Caki2 (cell line): ENCODE measurements around the gene DMBX1. TPM values are rescaled to one million over a fixed set of nuclear protein-coding genes. Genes with fewer than 3 reads are reported as not detected.

Experiments used
- DNase-seq: peaks from one replicate; pipeline ENCODE4 v3.0.0-alpha.2; 2015; ENCODE audit warnings: low read depth
- in situ Hi-C: cut with HindIII; loops from 2 replicates; pipeline ENCODE4 v1.10.0; 2016; ENCODE audit warnings: low sequenced_read_pairs, low pct_unique_long_range_greater_than_20kb, mixed read lengths
- total RNA-seq: library from RNA; depleted of rRNA; stranded (reverse); fragments of >200 nt; shearing (Covaris generic); gene quantifications from 2 replicates; pipeline ENCODE4 v1.2.3, GENCODE V29; 2014; ENCODE audit warnings: low replicate concordance

DMBX1 gene
- total RNA-seq, 1 experiment from 2014 or later: not detected

DNA sequence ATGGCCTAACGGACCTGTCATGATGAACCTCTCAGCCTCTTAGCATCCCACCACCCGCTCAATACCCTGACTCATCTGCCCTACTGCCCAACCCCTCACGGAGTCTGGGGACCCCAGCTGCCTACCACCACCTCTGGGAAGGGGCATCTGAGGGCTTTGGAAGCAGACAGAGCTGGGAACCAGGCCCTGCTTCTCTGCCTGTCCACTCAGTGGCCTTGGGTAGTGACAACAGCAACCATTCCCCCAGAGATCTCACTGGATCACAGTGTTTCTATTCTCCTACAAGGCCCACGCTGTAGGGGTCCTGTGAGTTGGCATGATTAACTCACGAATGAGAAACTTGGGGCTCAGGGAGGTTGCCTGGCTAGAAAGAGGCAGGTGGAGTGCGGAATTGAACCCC lies 32.5 kb upstream of the DMBX1 start:
- in situ Hi-C loops: no loop called here
- no peak for DNase-seq

- DNase-seq: no peak
- in situ Hi-C loops: no loop called here
These were observed 31.4 kb upstream of the DMBX1 start for GRCh38 chr1:46458190-46458589.

DNA sequence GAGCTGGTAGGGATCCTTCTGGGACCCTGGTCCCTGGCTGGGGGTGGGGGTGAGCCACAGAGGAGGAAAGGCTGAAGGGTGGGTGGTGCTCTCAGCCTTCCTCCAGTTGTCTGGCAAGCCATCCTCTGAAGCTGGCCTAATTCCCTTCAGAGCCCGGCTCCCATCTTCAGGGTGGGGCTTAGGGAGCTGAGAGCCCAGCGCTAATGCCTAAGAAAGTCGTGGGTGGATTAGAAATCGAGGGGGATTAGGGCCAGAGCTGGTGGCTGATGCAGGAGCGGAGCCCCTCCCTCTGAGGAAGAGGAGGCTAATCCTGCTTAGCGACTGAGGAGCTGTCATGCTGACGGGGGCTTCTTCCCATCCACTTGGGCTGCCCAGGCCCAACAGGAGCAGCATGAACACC lies 30.8 kb upstream of the DMBX1 start:
- in situ Hi-C loops: no loop called here
- DNase-seq: no peak

DNA sequence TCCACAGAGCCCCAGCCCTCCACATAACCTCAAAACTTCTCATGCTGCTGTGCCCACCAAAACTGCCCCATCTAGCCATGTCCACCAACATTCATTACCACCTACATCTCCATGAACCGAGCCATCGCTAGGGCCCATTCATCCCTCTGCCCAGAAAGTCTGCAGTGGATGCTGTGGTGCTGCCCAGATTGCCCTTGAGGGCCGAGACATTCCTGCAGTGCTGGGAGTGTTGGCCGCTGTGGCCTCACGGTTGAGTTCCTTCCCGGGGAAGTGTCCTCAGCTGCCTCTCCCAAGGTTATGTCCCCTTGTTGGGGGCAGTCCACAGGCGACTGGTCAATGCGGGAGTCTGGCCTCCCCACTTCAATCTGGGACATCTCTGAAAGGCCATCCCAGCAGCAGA lies 30.3 kb upstream of the DMBX1 start:
- no peak for DNase-seq
- in situ Hi-C loops: no loop called here

DNA sequence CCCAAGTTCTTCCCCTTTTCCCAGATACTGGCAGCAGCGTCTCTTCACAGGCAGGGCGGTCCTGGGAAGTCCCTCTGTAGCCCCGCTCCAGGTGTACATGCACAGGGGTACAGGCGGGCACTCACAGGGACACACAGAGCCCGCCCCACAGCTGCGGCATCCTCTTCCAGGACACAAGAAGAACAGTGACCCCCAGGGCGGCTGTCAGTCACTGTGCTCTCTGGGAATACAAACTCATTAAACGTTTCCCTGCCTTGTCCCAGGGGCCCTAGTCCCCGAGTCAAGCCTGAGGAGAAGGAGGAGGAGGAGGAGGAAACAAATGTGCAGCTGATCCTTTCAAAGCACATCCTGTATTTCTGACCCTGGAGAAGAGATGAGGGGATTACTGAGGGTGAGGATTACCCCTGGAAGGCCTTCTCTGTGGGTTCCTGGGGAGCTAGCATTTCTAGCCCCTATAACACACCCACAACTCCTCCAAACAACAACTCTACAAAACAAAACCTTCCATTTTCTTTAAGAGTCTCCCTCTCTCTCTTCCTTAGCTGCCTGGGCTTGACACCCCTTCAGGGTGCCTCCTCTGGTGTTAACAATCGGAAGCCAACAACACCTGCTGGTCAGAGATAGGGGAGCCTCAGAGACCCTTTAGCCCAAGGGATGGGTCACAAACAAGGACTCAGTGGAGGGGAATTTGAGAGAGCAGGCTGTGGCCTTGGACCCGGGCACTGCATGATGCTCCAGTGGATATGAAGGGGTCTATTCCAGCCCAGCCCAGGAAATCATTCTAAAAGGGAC lies 28.4 kb upstream of the DMBX1 start:
- no peak for DNase-seq
- in situ Hi-C loops: no loop called here

GRCh38 chr1:46461809-46462448 lies 27.7 kb upstream of the DMBX1 start:
- no peak for DNase-seq
- in situ Hi-C loops: no loop called here

GRCh38 chr1:46464013-46464548 lies 25.6 kb upstream of the DMBX1 start:
- DNase-seq: no peak
- in situ Hi-C loops: no loop called here

DNA sequence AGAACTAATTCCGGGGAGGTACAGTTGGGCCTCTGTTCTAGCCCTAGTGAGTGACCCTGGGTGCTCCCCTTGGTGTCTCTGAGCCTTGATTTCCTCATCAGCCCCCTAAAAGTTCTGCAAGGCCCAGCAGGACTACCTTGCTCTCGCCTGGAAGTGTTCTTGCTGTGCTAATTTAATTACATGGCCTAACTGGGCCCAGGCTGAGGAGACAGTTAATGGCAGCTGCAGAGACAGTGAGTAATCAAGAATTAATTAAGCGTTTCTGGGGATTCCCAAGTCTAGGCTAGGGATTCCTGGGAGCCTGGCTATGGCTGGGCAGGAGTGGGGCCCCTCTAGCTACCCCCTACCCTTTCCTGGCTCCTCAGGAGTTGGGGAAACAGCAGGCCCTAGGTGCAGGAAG lies 24.7 kb upstream of the DMBX1 start:
- in situ Hi-C loops: no loop called here
- no peak for DNase-seq

- no peak for DNase-seq
- in situ Hi-C loops: no loop called here
These were observed 23.6 kb upstream of the DMBX1 start for GRCh38 chr1:46465981-46466476.

GRCh38 chr1:46466477-46467182 lies 23.0 kb upstream of the DMBX1 start:
- DNase-seq: no peak
- in situ Hi-C loops: no loop called here

GRCh38 chr1:46467183-46467504 lies 22.5 kb upstream of the DMBX1 start:
- DNase-seq: no peak
- in situ Hi-C loops: no loop called here

- DNase-seq: no peak
- in situ Hi-C loops: no loop called here
These were observed 19.8 kb upstream of the DMBX1 start for GRCh38 chr1:46469881-46470280.

GRCh38 chr1:46471848-46472492 lies 17.7 kb upstream of the DMBX1 start:
- in situ Hi-C loops: no loop called here
- DNase-seq: no peak

- in situ Hi-C loops: no loop called here
- DNase-seq: no peak
These were observed 17.0 kb upstream of the DMBX1 start for GRCh38 chr1:46472498-46473181.

DNA sequence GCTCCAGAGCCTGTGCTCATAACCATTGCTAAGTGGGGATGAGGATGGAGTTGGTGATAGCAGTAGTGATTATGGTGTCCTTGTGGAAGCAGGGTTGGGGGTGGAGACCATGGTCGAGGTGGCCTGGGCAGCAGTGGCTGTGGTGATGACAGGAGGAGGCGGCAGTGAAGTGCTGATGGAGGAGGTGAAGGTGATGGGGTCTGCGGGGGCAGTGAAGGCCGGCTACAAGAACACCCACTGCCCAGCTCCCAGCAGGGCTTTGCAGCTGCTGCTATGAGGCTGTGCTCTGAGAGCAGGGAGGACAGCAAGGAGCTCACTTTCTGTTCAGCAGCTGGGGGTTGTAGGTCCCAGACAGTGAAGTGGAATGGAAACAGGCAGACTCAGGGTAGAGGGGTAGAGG lies 15.6 kb upstream of the DMBX1 start:
- DNase-seq: no peak
- in situ Hi-C loops: no loop called here

DNA sequence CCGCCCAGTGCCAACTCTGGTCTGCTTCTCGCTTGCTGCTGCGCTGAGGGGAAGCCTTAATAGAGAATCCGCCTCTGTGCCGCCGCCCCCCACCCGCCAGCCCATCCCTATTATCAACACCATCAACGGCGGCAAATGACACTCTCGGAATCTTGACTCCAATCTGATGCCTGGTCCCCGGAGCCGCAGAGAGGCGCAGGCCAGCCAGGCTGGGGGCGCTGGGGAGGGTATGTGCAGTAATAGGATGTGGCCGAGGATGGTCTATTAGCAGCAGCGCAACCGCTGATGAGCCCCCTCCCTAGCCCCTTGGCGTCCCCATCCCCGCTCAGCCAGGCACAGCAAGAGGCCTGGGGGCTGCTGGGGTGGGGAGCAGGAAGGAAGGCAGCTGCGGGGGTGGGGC lies 15.1 kb upstream of the DMBX1 start:
- in situ Hi-C loops: no loop called here
- DNase-seq: no peak

DNA sequence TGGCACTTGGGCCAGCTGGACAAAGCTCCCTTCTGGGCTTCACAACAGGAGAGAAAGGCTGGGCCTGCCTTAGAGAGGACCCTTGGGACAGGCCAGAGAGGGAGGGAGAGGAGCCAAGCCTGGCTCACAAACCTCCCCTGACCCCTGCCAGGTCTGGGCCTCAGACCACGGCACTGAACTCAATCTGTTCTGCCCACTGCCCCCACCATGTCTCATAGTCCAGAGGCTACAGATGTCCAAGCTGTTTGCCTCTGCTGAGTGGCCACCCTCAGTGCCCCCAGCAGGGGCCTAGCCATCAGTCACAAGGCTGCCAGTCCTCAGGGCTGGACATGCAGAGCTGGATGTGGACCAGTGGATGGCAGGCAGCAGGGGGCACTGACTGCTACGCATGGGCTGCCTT lies 13.0 kb upstream of the DMBX1 start:
- DNase-seq: no peak
- in situ Hi-C loops: no loop called here
